Esophagus squamous epithelium (tissue), 4 donors: ENCODE data around the gene CCDC197.

Source experiments
- POLR2A ChIP-seq, 4 donors: fragments of 450-650 bp; IDR thresholded peaks; one replicate each; pipeline ENCODE4 v1.6.1; 2017; ENCODE audit warnings: antibody characterized with exemption in 4 of 4, mild to moderate bottlenecking in 4 of 4, moderate library complexity in 3 of 4
- TF ChIP-seq, protein P1 (sequence below), 6 experiments: fragments of 450-650 bp in 4 of 6; fragments of 200-600 bp in 2 of 6; sonication (generic) in 2 of 6; IDR thresholded peaks; one replicate each; pipeline ENCODE4 v1.5.1; 2016 to 2019; ENCODE audit warnings: antibody characterized with exemption in 6 of 6, mild to moderate bottlenecking in 4 of 6, moderate library complexity in 4 of 6

DNA sequence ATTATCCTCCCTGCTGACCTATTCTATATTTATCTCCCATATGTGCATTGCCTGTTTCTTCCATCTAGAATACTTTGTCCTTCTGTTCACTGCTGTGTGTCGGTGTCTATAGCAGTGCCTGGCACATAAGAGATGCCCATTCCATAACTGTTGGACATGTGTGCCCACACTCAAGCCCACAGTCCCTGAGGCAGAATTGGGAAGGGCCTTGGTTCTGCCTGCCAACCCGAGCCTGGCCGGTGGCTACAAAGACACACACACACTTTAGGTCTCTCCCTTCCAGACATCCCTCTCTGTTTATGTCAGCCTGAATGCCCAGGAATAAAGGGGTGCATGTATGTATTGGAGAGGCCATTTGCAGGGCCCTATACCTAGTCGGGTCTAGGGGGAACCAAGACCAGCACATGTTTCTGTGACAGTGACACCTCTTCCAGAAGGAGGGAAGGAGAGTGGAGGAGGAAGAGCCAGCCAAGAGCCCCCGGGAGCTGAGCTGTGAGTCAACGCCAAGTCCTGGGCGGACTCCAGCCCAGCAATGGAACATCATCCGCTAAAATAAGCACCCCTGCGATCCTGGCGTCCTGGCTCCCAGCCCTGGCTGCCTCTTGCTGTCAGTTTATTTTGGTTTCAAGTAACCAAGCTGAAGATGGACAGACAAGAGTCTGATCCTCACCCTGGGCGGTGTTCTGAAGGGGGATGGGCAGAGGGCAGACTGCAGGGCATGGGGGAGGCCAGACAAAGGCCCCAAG, 16.5 kb upstream of the CCDC197 start:
- TF ChIP-seq, protein P1, sequence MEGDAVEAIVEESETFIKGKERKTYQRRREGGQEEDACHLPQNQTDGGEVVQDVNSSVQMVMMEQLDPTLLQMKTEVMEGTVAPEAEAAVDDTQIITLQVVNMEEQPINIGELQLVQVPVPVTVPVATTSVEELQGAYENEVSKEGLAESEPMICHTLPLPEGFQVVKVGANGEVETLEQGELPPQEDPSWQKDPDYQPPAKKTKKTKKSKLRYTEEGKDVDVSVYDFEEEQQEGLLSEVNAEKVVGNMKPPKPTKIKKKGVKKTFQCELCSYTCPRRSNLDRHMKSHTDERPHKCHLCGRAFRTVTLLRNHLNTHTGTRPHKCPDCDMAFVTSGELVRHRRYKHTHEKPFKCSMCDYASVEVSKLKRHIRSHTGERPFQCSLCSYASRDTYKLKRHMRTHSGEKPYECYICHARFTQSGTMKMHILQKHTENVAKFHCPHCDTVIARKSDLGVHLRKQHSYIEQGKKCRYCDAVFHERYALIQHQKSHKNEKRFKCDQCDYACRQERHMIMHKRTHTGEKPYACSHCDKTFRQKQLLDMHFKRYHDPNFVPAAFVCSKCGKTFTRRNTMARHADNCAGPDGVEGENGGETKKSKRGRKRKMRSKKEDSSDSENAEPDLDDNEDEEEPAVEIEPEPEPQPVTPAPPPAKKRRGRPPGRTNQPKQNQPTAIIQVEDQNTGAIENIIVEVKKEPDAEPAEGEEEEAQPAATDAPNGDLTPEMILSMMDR (IDR thresholded peaks at IDR 0.05), result no peak
- TF ChIP-seq POLR2A (IDR thresholded peaks at IDR 0.05), result no peak
